Lower leg skin (tissue), 4 donors: Measurements from ENCODE around the gene DNMBP. TPM values are rescaled to one million over a fixed set of nuclear protein-coding genes. Genes with fewer than 3 reads are reported as not detected.

Source experiments
- DNase-seq, 2 donors: peaks; one replicate each; pipeline ENCODE4 v3.0.0-alpha.2; 2019; ENCODE audit warnings: low spot score in 2 of 2
- H3K4me3 ChIP-seq: fragments of 200-600 bp; sonication (generic); 2 replicates; pipeline ENCODE4 v1.5.1; 2017; ENCODE audit warnings: mild to moderate bottlenecking, low read depth; ENCODE audit not compliant: poor library complexity, severe bottlenecking
- POLR2A ChIP-seq, 2 donors: fragments of 450-650 bp; IDR thresholded peaks; one replicate each; pipeline ENCODE4 v1.6.1; 2016 to 2017; ENCODE audit warnings: antibody characterized with exemption in 2 of 2, mild to moderate bottlenecking in 1 of 2, moderate library complexity in 1 of 2
- WGBS, 2 donors: methylation state at CpG; one replicate each; pipeline ENCODE4 v1.1.5; 2018; 5-methylcytosine and 5-hydroxymethylcytosine counted together
- intact Hi-C: fragments of 100-400 bp; cut with DNase I; formaldehyde crosslinking; loops from one replicate; pipeline ENCODE4 v1.15.0; 2023; ENCODE audit warnings: low total_unique reads
- total RNA-seq, 4 donors: library from RNA; depleted of rRNA; stranded (reverse); fragments of >200 nt; gene quantifications; one replicate each; pipeline ENCODE4 v1.1.0, GENCODE V29; 2016
- TF ChIP-seq, protein P1 (sequence below), 3 donors: fragments of 450-650 bp; IDR thresholded peaks; one replicate each; pipeline ENCODE4 v1.5.1; 2016; ENCODE audit warnings: antibody characterized with exemption in 3 of 3, mild to moderate bottlenecking in 3 of 3, moderate library complexity in 2 of 3

DNMBP gene, protein sequence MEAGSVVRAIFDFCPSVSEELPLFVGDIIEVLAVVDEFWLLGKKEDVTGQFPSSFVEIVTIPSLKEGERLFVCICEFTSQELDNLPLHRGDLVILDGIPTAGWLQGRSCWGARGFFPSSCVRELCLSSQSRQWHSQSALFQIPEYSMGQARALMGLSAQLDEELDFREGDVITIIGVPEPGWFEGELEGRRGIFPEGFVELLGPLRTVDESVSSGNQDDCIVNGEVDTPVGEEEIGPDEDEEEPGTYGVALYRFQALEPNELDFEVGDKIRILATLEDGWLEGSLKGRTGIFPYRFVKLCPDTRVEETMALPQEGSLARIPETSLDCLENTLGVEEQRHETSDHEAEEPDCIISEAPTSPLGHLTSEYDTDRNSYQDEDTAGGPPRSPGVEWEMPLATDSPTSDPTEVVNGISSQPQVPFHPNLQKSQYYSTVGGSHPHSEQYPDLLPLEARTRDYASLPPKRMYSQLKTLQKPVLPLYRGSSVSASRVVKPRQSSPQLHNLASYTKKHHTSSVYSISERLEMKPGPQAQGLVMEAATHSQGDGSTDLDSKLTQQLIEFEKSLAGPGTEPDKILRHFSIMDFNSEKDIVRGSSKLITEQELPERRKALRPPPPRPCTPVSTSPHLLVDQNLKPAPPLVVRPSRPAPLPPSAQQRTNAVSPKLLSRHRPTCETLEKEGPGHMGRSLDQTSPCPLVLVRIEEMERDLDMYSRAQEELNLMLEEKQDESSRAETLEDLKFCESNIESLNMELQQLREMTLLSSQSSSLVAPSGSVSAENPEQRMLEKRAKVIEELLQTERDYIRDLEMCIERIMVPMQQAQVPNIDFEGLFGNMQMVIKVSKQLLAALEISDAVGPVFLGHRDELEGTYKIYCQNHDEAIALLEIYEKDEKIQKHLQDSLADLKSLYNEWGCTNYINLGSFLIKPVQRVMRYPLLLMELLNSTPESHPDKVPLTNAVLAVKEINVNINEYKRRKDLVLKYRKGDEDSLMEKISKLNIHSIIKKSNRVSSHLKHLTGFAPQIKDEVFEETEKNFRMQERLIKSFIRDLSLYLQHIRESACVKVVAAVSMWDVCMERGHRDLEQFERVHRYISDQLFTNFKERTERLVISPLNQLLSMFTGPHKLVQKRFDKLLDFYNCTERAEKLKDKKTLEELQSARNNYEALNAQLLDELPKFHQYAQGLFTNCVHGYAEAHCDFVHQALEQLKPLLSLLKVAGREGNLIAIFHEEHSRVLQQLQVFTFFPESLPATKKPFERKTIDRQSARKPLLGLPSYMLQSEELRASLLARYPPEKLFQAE (N-terminal part only)
- 10 to 100 TPM; 39.8 to 78.0 (median 61.9) TPM for total RNA-seq

DNA sequence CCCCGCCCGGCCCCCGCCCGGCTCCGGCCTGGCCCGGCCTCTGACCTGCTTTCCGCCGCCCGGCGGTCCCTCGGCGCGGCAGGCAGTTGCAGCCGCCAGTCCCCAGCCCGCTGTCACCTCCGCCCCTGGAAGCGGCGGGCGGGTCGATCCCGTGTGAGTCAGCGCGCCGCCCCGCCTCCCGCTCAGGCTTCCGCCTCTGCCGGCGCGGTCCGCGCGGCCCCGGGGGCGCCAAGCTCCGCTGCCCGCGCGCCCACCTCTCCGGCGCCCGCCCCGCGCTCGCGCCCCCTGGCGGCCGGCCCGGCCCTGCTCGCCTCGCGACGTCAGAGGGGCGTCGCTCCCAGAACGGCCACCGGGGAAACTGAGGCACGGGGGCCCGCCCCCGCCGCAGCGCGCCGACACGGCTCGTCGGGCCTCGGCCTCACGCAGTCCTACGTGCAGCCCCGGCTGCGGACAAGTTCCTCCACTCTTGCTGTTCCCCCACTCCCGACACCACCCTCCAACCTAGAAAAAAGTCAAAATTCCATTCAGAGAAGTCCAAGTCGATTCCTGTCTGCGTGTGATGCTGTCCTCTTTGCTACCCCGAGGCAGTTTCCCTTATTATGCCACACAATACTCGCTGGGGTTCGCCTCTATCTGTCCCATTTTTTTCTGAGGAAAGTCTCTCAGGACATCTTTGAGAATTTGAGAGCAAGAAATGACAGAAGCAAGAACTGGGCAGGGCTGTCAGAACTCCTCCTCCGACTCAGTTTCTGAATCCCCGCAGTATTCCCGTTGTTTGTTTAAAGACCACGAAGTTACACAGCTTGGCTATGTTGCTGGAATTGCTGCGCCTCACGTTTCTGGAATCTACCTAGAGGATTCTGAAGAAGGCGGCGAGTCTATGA lies at the start of gene DNMBP:
Gene DNMBP, minus strand, starts transcription at position 155 of the 884 bp plus-strand sequence. CDS start 37,823 bp downstream, outside the sequence.
- H3K4me3 ChIP-seq, result peak within 1 kb of the TSS; percentile 78
- WGBS, 2 donors, result 2 to 5% methylated on average over 14 to 46 of the region's 86 CpGs
- peak; percentile 64 to 95 for DNase-seq
- TF ChIP-seq POLR2A (IDR thresholded peaks at IDR 0.05), result no peak
- TF ChIP-seq, protein P1, sequence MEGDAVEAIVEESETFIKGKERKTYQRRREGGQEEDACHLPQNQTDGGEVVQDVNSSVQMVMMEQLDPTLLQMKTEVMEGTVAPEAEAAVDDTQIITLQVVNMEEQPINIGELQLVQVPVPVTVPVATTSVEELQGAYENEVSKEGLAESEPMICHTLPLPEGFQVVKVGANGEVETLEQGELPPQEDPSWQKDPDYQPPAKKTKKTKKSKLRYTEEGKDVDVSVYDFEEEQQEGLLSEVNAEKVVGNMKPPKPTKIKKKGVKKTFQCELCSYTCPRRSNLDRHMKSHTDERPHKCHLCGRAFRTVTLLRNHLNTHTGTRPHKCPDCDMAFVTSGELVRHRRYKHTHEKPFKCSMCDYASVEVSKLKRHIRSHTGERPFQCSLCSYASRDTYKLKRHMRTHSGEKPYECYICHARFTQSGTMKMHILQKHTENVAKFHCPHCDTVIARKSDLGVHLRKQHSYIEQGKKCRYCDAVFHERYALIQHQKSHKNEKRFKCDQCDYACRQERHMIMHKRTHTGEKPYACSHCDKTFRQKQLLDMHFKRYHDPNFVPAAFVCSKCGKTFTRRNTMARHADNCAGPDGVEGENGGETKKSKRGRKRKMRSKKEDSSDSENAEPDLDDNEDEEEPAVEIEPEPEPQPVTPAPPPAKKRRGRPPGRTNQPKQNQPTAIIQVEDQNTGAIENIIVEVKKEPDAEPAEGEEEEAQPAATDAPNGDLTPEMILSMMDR (IDR thresholded peaks at IDR 0.05), result no peak
- intact Hi-C loops, result no loop called here

DNA sequence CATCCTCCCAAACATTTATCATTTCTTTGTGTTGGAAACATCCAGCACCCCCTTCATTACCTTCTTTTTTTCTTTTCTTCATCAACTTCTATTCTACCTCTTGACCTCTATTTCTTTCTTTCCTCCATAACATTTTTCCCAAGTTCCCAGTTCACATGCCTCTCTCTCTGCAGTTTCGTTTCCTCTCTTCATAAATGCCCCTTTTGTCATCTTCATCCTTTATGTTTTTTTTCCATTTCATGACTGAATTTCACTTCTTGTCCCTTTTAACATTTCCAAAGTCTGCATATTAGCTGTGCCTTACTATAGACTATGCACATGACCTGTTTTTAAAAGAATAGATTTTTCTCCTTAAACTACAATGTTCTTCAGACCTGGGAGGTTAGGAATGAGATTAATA lies 48.2 kb upstream of the DNMBP start:
- intact Hi-C loops, result no loop called here
- H3K4me3 ChIP-seq, result no peak overlapping the region
- no peak for DNase-seq
- WGBS, 2 donors, result 65 to 75% methylated on average over 1 of the region's 1 CpG
- TF ChIP-seq, protein P1 (IDR thresholded peaks at IDR 0.05), result no peak

DNA sequence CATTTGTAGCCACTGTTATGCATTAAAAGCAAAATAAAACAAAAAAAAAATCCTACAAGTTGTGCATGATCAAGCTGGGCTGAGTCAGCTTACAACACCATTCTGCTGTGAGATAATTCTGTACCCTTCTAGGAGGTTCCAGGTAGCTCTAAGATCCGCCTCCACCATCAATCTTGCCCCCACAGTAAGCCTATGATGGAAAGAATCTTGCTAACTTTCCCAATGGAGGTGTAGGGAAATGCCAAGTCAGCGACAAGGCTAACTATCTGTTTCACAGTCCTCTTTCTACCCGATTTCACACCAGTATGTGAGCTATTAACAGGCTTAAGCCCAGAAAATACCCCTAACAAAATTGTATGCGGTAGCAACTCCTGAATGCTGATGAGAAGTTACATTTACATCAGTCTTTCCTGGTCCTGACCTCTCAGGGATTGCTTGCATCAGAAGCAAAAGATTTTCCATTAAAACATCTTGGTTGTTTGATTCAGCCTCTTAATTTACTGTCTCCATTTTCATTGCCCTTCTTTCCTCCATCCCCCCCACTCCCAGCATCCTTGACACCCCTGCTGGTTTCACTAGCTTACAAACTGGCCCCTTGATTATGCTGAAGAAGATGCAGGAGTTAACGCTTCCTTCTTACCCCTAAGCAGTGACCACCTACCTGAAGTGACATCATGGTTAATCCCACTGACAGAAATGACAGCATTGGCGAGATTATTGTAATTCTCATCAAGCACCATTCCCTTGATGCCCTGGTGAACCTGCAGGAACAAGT lies 44.1 kb upstream of the DNMBP start:
- no peak overlapping the region for H3K4me3 ChIP-seq
- 60 to 63% methylated on average over 6 of the region's 6 CpGs for WGBS, 2 donors
- no peak for TF ChIP-seq POLR2A (IDR thresholded peaks at IDR 0.05)
- TF ChIP-seq, protein P1 (IDR thresholded peaks at IDR 0.05), result no peak
- peak in 1 of 2 donors; percentile 42 for DNase-seq
- intact Hi-C loops, result no loop called here

DNA sequence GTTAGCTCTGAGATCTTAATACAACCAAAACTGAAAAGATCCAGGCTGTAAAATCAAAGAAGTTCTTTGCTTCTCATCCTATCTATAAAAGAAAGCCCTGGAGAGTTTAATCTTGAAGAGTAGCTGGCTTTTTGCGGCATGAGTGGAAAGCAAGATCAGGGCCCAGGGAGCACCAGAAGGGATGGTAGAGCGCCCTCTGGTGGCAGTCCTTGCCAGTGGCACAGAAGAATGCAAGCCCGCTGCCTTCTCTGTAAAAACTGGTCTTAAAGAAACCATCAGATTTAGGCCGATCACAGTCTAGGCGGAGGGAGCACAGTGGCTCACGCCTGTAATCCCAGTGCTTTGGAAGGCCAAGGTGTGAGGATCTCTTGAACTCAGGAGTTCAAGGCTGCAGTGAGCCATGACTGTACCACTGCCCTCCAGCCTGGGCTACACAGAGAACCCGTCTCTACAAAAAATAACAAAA lies 36.3 kb upstream of the DNMBP start:
- intact Hi-C loops, result loop anchor here (5.0 kb wide), 1 partner anchor 199 kb away; no protein-coding TSS in a partner anchor
- peak; percentile 84 to 97 for DNase-seq
- WGBS, 2 donors, result 15 to 26% methylated on average over 4 to 7 of the region's 7 CpGs
- no peak overlapping the region for H3K4me3 ChIP-seq
- TF ChIP-seq, protein P1 (IDR thresholded peaks at IDR 0.05), result peak in 1 of 3 donors; percentile 80
- TF ChIP-seq POLR2A (IDR thresholded peaks at IDR 0.05), result no peak
